NOMO-1 treated with dmso at 0.1 percent for 144 hours (cell line): Measurements from ENCODE around the gene TRIM33.
"Not testable (repeated sequence)": the region's sequence is repeated elsewhere in the genome, so short reads cannot be mapped to it uniquely, and the experiment has no call there.

Experiments
- DNase-seq: peaks from one replicate; lab custom pipeline; 2025; ENCODE audit not compliant: unreplicated experiment; lab: John Stamatoyannopoulos, UW

TRIM33 gene

GRCh38 chr1:114468047-114468446 is 43.0 kb downstream of the TRIM33 start:
- DNase-seq: no peak

GRCh38 chr1:114467491-114467890 is 43.5 kb downstream of the TRIM33 start:
- no peak for DNase-seq

- DNase-seq: no peak
These were observed 44.5 kb downstream of the TRIM33 start for GRCh38 chr1:114466334-114467014.

GRCh38 chr1:114462963-114463362 is 48.0 kb downstream of the TRIM33 start:
- DNase-seq: no peak

GRCh38 chr1:114462341-114462740 is 48.7 kb downstream of the TRIM33 start:
- no peak for DNase-seq

- no peak for DNase-seq
These were observed 52.7 kb downstream of the TRIM33 start for GRCh38 chr1:114458237-114458777.

- DNase-seq: no peak
These were observed 53.2 kb downstream of the TRIM33 start for GRCh38 chr1:114457675-114458236.

GRCh38 chr1:114456586-114456985 is 54.4 kb downstream of the TRIM33 start:
- DNase-seq: no peak

GRCh38 chr1:114455102-114455785 is 55.8 kb downstream of the TRIM33 start:
- DNase-seq: no peak

- DNase-seq: no peak
These were observed 56.5 kb downstream of the TRIM33 start for GRCh38 chr1:114454539-114454938.

GRCh38 chr1:114453361-114453784 is 57.6 kb downstream of the TRIM33 start:
- DNase-seq: no peak

GRCh38 chr1:114448370-114449036 is 62.5 kb downstream of the TRIM33 start:
- DNase-seq: no peak

- DNase-seq: no peak
These were observed 64.8 kb downstream of the TRIM33 start for GRCh38 chr1:114446198-114446597.

GRCh38 chr1:114443226-114443625 is 67.8 kb downstream of the TRIM33 start:
- not testable (repeated sequence) for DNase-seq

- DNase-seq: no peak
These were observed 69.7 kb downstream of the TRIM33 start for GRCh38 chr1:114441332-114441731.

GRCh38 chr1:114439369-114439768 is 71.6 kb downstream of the TRIM33 start:
- DNase-seq: no peak

- DNase-seq: no peak
These were observed 73.2 kb downstream of the TRIM33 start for GRCh38 chr1:114437812-114438211.

- DNase-seq: no peak
These were observed 74.2 kb downstream of the TRIM33 start for GRCh38 chr1:114436799-114437198.

GRCh38 chr1:114435088-114435715 is 75.8 kb downstream of the TRIM33 start:
- no peak for DNase-seq

- no peak for DNase-seq
These were observed 80.0 kb downstream of the TRIM33 start for GRCh38 chr1:114431026-114431425.
